GM04504 (cell line): ENCODE data around the gene TRMT2A.

Source experiments
- DNase-seq: peaks from one replicate; pipeline ENCODE4 v3.0.0-alpha.2; 2012; ENCODE audit warnings: low read depth

TRMT2A gene

GRCh38 chr22:20062043-20062765 is 54.8 kb downstream of the TRMT2A start:
- no peak for DNase-seq
